ENCODE measurements around the gene NNMT. TPM values are rescaled to one million over a fixed set of nuclear protein-coding genes. Genes with fewer than 3 reads are reported as not detected.

The NNMT gene
- total and polyA plus RNA-seq, 2 donors (not counting 3 experiments of a cell fraction or from before 2014, with no cell fraction given): 330 to 454 TPM

DNA sequence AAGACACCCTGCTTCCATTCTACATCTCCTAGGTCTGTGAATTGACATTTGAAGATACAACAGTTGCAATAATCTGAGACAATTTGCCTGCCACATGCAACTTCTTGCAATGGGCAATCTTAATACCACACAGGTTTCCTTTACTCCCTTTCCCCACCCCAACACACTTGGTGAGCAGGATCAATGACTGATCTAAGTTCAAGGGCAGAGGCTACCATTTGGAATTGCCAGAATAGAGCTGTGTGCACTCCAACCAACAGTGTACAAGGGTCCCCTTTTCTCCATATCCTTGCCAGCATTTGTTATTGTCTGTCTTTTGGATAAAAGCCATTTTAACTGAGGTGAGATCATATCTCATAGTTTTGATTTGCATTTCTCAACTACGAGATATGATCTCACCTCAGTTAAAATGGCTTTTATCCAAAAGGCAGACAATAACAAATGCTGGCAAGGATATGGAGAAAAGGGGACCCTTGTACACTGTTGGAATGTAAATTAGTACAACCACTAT, 2.9 kb upstream of the NNMT start:
- H3K9ac ChIP-seq (replicated peaks; ENCODE audit: extremely low read depth, insufficient read depth, low read length): peak overlapping the region; percentile 91
- no peaks in the 10 kb centered on the region for H3K9me3 ChIP-seq (replicated peaks; ENCODE audit: control insufficient read depth, insufficient read depth, low read length)
- peaks cover 18% of the 10 kb centered on the region for H3K79me2 ChIP-seq (ENCODE audit: control insufficient read depth, insufficient read depth, low read length)
- CTCF ChIA-PET: interaction anchor here (1.6 to 7.1 kb wide), 2 partner anchors 12 to 15 kb away, joined by 5 to 41 read pairs; no protein-coding TSS in a partner anchor
- intact Hi-C loops (cut with micrococcal nuclease) (loop anchor here (2.0 kb wide), 2 partner anchors 14 to 114 kb away; no protein-coding TSS in a partner anchor), dilution Hi-C loops (cut with MboI; ENCODE audit: extremely low pct_ligation_motif_present, low sequenced_read_pairs) (no loop called here)
- peak; percentile 56 for TF ChIP-seq GATA2 (IDR thresholded peaks at IDR 0.05; ENCODE audit: insufficient read depth, insufficient read length, low read depth, low read length)
- TF ChIP-seq FOS (IDR thresholded peaks at IDR 0.05; ENCODE audit: borderline replicate concordance, insufficient read depth, low read length): no peak
- peak; percentile 39 for TF ChIP-seq JUN (IDR thresholded peaks at IDR 0.05; ENCODE audit: borderline replicate concordance, insufficient read depth, insufficient read length, low read depth)
- TF ChIP-seq MAX (IDR thresholded peaks at IDR 0.05; ENCODE audit: insufficient read depth, insufficient read length): no peak
- TF ChIP-seq MYC (IDR thresholded peaks at IDR 0.05; ENCODE audit: low read depth, low read length): no peak
- H4K20me1 ChIP-seq (replicated peaks; ENCODE audit: control insufficient read depth, extremely low read depth, insufficient read depth, low read length): no peaks in the 10 kb centered on the region
- no peaks in the 10 kb centered on the region for H3K36me3 ChIP-seq (ENCODE audit: control insufficient read depth in 2 of 2, extremely low read depth in 1 of 2, insufficient read depth in 2 of 2, low read length in 2 of 2)
- peaks cover 65% of the 10 kb centered on the region for H3K4me1 ChIP-seq (ENCODE audit: control insufficient read depth, extremely low read depth, insufficient read depth, low read length)
- FAIRE-seq: peak; percentile 57
- no peaks in the 10 kb centered on the region for H3K27me3 ChIP-seq (ENCODE audit: control insufficient read depth in 2 of 2, insufficient read depth in 2 of 2, low read length in 2 of 2)
- H3K27ac ChIP-seq (ENCODE audit: insufficient read depth, low read depth, low read length): peak overlapping the region; percentile 100
- peak; percentile 80 for DNase-seq (ENCODE audit: low read depth, low spot score)
- peak overlapping the region; percentile 14 for H2AFZ ChIP-seq (ENCODE audit: low read depth, low read length)
- BruUV-seq (replicated peaks): no TSS peak
- POLR2A ChIA-PET: interaction anchor here (1.3 kb wide), 1 partner anchor 14 kb away, joined by 7 read pairs; no protein-coding TSS in a partner anchor
- H3K4me2 ChIP-seq (ENCODE audit: insufficient read depth, low read length): peak overlapping the region; percentile 96
- H3K9me1 ChIP-seq (replicated peaks; ENCODE audit: control insufficient read depth, extremely low read depth, insufficient read depth, low read length): no peaks in the 10 kb centered on the region
- no peak overlapping the region for H3K4me3 ChIP-seq (replicated peaks in 1 of 3; ENCODE audit: insufficient read depth in 1 of 3, low read depth in 1 of 3, low read length in 3 of 3)

Measured in endothelial cell of umbilical vein (primary cell).